UCSD-AML1 (cell line): ENCODE results near the gene ATG9A.
"Not testable (repeated sequence)": the region's sequence is repeated elsewhere in the genome, so short reads cannot be mapped to it uniquely, and the experiment has no call there.

Source experiments
- DNase-seq: peaks from one replicate; lab custom pipeline; 2025; ENCODE audit not compliant: unreplicated experiment; lab: John Stamatoyannopoulos, UW

The ATG9A gene

GRCh38 chr2:219207134-219207883 is 22.1 kb downstream of the ATG9A start:
- no peak for DNase-seq

GRCh38 chr2:219206328-219207133 is 22.9 kb downstream of the ATG9A start, which contains the start of gene ZFAND2B:
ZFAND2B (plus strand) TSS chr2:219206782; CDS start chr2:219206988, 206 bp downstream.
- DNase-seq, result peak; percentile 96

- no peak for DNase-seq
These were observed 23.5 kb downstream of the ATG9A start for GRCh38 chr2:219205981-219206327.

- no peak for DNase-seq
These were observed 24.3 kb downstream of the ATG9A start for GRCh38 chr2:219205165-219205538.

- DNase-seq, result no peak
These were observed 24.8 kb downstream of the ATG9A start for GRCh38 chr2:219204425-219205164.

GRCh38 chr2:219201331-219201730 is 28.1 kb downstream of the ATG9A start:
- not testable (repeated sequence) for DNase-seq

- not testable (repeated sequence) for DNase-seq
These were observed 28.7 kb downstream of the ATG9A start for GRCh38 chr2:219200502-219201326.

- no peak for DNase-seq
These were observed 29.8 kb downstream of the ATG9A start for GRCh38 chr2:219199470-219200211.

- DNase-seq, result no peak
These were observed 30.5 kb downstream of the ATG9A start for GRCh38 chr2:219198974-219199373.

- DNase-seq, result no peak
These were observed 32.0 kb downstream of the ATG9A start for GRCh38 chr2:219197388-219197787.

GRCh38 chr2:219186754-219187456 is 42.5 kb downstream of the ATG9A start:
- no peak for DNase-seq

GRCh38 chr2:219184121-219184520 is 45.3 kb downstream of the ATG9A start:
- no peak for DNase-seq

- no peak for DNase-seq
These were observed 46.2 kb downstream of the ATG9A start for GRCh38 chr2:219183151-219183772.

- peak; percentile 47 for DNase-seq
These were observed 46.9 kb downstream of the ATG9A start for GRCh38 chr2:219182331-219183150.

- no peak for DNase-seq
These were observed 47.9 kb downstream of the ATG9A start for GRCh38 chr2:219181531-219181930.

GRCh38 chr2:219180961-219181360 is 48.5 kb downstream of the ATG9A start:
- no peak for DNase-seq

- no peak for DNase-seq
These were observed 49.6 kb downstream of the ATG9A start for GRCh38 chr2:219179601-219180465.
